ENCODE measurements around the gene SELENBP1. TPM values are rescaled to one million over a fixed set of nuclear protein-coding genes. Genes with fewer than 3 reads are reported as not detected.
A peak's percentile ranks its signal among the peaks of the same experiment; 100 is the strongest.

SELENBP1 gene
- total RNA-seq, 1 donor from 2014 or later, result 2.3 TPM

- H3K4me3 ChIP-seq (ENCODE audit: low read depth, low read length), result no peak overlapping the region
- H3K27me3 ChIP-seq (ENCODE audit: control insufficient read depth, insufficient read depth, low read length), result no peaks in the 10 kb centered on the region
- TF ChIP-seq CTCF (IDR thresholded peaks at IDR 0.05; ENCODE audit: insufficient read depth, low read length, poor library complexity, severe bottlenecking), result no peak
- H3K36me3 ChIP-seq (ENCODE audit: control insufficient read depth, insufficient read depth, low read length), result no peaks in the 10 kb centered on the region
- DNase-seq (ENCODE audit: low read depth), result no peak
Observed at GRCh38 chr1:151342569-151342968, 29.9 kb downstream of the SELENBP1 start.

- no peaks in the 10 kb centered on the region for H3K27me3 ChIP-seq (ENCODE audit: control insufficient read depth, insufficient read depth, low read length)
- H3K4me3 ChIP-seq (ENCODE audit: low read depth, low read length), result no peak overlapping the region
- TF ChIP-seq CTCF (IDR thresholded peaks at IDR 0.05; ENCODE audit: insufficient read depth, low read length, poor library complexity, severe bottlenecking), result no peak
- no peak for DNase-seq (ENCODE audit: low read depth)
- no peaks in the 10 kb centered on the region for H3K36me3 ChIP-seq (ENCODE audit: control insufficient read depth, insufficient read depth, low read length)
Observed at GRCh38 chr1:151342021-151342420, 30.5 kb downstream of the SELENBP1 start.

- H3K27me3 ChIP-seq (ENCODE audit: control insufficient read depth, insufficient read depth, low read length), result no peaks in the 10 kb centered on the region
- DNase-seq (ENCODE audit: low read depth), result no peak
- TF ChIP-seq CTCF (IDR thresholded peaks at IDR 0.05; ENCODE audit: insufficient read depth, low read length, poor library complexity, severe bottlenecking), result peak; percentile 64
- no peaks in the 10 kb centered on the region for H3K36me3 ChIP-seq (ENCODE audit: control insufficient read depth, insufficient read depth, low read length)
- no peak overlapping the region for H3K4me3 ChIP-seq (ENCODE audit: low read depth, low read length)
Observed at GRCh38 chr1:151340870-151341754, 31.4 kb downstream of the SELENBP1 start.

GRCh38 chr1:151336556-151336955, 35.9 kb downstream of the SELENBP1 start:
- H3K4me3 ChIP-seq (ENCODE audit: low read depth, low read length), result no peak overlapping the region
- H3K36me3 ChIP-seq (ENCODE audit: control insufficient read depth, insufficient read depth, low read length), result no peaks in the 10 kb centered on the region
- DNase-seq (ENCODE audit: low read depth), result no peak
- no peak for TF ChIP-seq CTCF (IDR thresholded peaks at IDR 0.05; ENCODE audit: insufficient read depth, low read length, poor library complexity, severe bottlenecking)
- H3K27me3 ChIP-seq (ENCODE audit: control insufficient read depth, insufficient read depth, low read length), result no peaks in the 10 kb centered on the region

GRCh38 chr1:151334822-151335221, 37.7 kb downstream of the SELENBP1 start:
- no peak overlapping the region for H3K4me3 ChIP-seq (ENCODE audit: low read depth, low read length)
- DNase-seq (ENCODE audit: low read depth), result no peak
- no peaks in the 10 kb centered on the region for H3K36me3 ChIP-seq (ENCODE audit: control insufficient read depth, insufficient read depth, low read length)
- H3K27me3 ChIP-seq (ENCODE audit: control insufficient read depth, insufficient read depth, low read length), result no peaks in the 10 kb centered on the region
- TF ChIP-seq CTCF (IDR thresholded peaks at IDR 0.05; ENCODE audit: insufficient read depth, low read length, poor library complexity, severe bottlenecking), result no peak

Measured in kidney epithelial cell (primary cell).